ENCODE measurements around the gene MYH8. TPM values are rescaled to one million over a fixed set of nuclear protein-coding genes. Genes with fewer than 3 reads are reported as not detected.

MYH8 gene
- total and polyA plus RNA-seq, 2 experiments from 2014 or later: not detected

GRCh38 chr17:10385871-10386270, 35.9 kb downstream of the MYH8 start:
- Histone ChIP-seq H3K4me2 (no peak overlapping the region), H3K4me1 (ENCODE audit: insufficient read depth) (no peaks in the 10 kb centered on the region), H3K9me2 (ENCODE audit: insufficient read depth) (no peaks in the 10 kb centered on the region), H3F3A (replicated peaks; ENCODE audit: low read depth) (no peaks in the 10 kb centered on the region), H3K27me3 (ENCODE audit: insufficient read depth) (no peaks in the 10 kb centered on the region), H3K79me2 (replicated peaks; ENCODE audit: insufficient read depth) (no peaks in the 10 kb centered on the region), H3K27ac (ENCODE audit: low read depth) (no peak overlapping the region), H2AFZ (peak overlapping the region; percentile 30; the same call in 1 of the 2 replicates), H3K4me3 (no peak overlapping the region), H3K36me3 (ENCODE audit: insufficient read depth) (no peaks in the 10 kb centered on the region), H4K20me1 (replicated peaks; ENCODE audit: insufficient read depth) (no peaks in the 10 kb centered on the region)
- Mint-ChIP-seq H3K27me3 (ENCODE audit: insufficient read depth, low read depth, poor library complexity) (peaks cover 2% of the 10 kb centered on the region), H3K9me3 (no peaks in the 10 kb centered on the region), H3K36me3 (ENCODE audit: low read depth) (no peaks in the 10 kb centered on the region), H3K27ac (no peak overlapping the region), H3K4me3 (no peak overlapping the region), H3K4me1 (peaks cover 6% of the 10 kb centered on the region; the same call in 2 of the 3 replicates)
- DNase-seq (ENCODE audit: low spot score): no peak
- TF ChIP-seq ZNF462 (CRISPR knock-in tag; IDR thresholded peaks at IDR 0.05) (no peak), ZNF331 (CRISPR knock-in tag; IDR thresholded peaks at IDR 0.05; ENCODE audit: low read depth) (no peak), REST (IDR thresholded peaks at IDR 0.05; ENCODE audit: unreplicated experiment) (no peak), ETS1 (IDR thresholded peaks at IDR 0.05) (no peak), STAT1 (IDR thresholded peaks at IDR 0.05; ENCODE audit: unreplicated experiment) (no peak), NANOG (IDR thresholded peaks at IDR 0.05; ENCODE audit: borderline replicate concordance) (no peak), ZNF114 (CRISPR knock-in tag; IDR thresholded peaks at IDR 0.05) (no peak), EZH2phosphoT487 (IDR thresholded peaks at IDR 0.05; ENCODE audit: unreplicated experiment) (no peak)
- no peak for ATAC-seq
